CD8-positive, alpha-beta memory T cell (primary cell): ENCODE data around the gene VAPB. TPM values are rescaled to one million over a fixed set of nuclear protein-coding genes. Genes with fewer than 3 reads are reported as not detected.

ENCODE experiments used
- CTCF ChIA-PET: fragments of 350-600 bp; sonication (Branson Sonifier 250); formaldehyde crosslinking; loops from one replicate; lab custom pipeline; 2021; ENCODE audit warnings: antibody characterized with exemption; lab: Charles Lee
- POLR2A ChIA-PET: fragments of 350-600 bp; sonication (Branson Sonifier 250); formaldehyde crosslinking; loops from one replicate; lab custom pipeline; 2021; ENCODE audit warnings: antibody characterized with exemption; lab: Charles Lee
- DNase-seq, 5 donors: peaks; one replicate each; pipeline versions ENCODE4 v3.0.0 to v3.0.0-alpha.2; 2020 to 2022; ENCODE audit warnings: mixed read lengths in 1 of 5
- H3K27ac ChIP-seq: one replicate; pipeline ENCODE4 v1.7.0; 2013; ENCODE audit warnings: low read depth, mild to moderate bottlenecking, low read length, moderate library complexity
- H3K27me3 ChIP-seq: 2 replicates; pipeline ENCODE4 v1.7.0; 2013; ENCODE audit warnings: low read length, mild to moderate bottlenecking; ENCODE audit not compliant: insufficient read depth, poor library complexity, severe bottlenecking
- H3K36me3 ChIP-seq: 2 replicates; pipeline ENCODE4 v1.7.0; 2013; ENCODE audit warnings: mild to moderate bottlenecking, low read length, moderate library complexity; ENCODE audit not compliant: insufficient read depth
- H3K4me1 ChIP-seq: 2 replicates; pipeline ENCODE4 v1.7.0; 2013; ENCODE audit warnings: mild to moderate bottlenecking, low read length, moderate library complexity; ENCODE audit not compliant: insufficient read depth
- H3K4me3 ChIP-seq: 2 replicates; pipeline ENCODE4 v1.7.0; 2013; ENCODE audit warnings: mild to moderate bottlenecking, low read length
- H3K9me3 ChIP-seq: 2 replicates; pipeline ENCODE4 v1.7.0; 2013; ENCODE audit warnings: mild to moderate bottlenecking, low read length
- H3K27ac Mint-ChIP-seq, 8 donors: one replicate each; pipeline ENCODE4 v1.8.0; 2020 to 2021; ENCODE audit warnings: mixed read lengths in 8 of 8, mild to moderate bottlenecking in 6 of 8, inconsistent platforms in 3 of 8, moderate library complexity in 3 of 8
- H3K27me3 Mint-ChIP-seq, 2 donors: one replicate each; pipeline ENCODE4 v1.8.0; 2020 to 2021; ENCODE audit warnings: mixed read lengths in 2 of 2, mild to moderate bottlenecking in 1 of 2, moderate library complexity in 1 of 2
- H3K36me3 Mint-ChIP-seq, 3 donors: one replicate each; pipeline ENCODE4 v1.8.0; 2020 to 2021; ENCODE audit warnings: mixed read lengths in 3 of 3, inconsistent platforms in 1 of 3, mild to moderate bottlenecking in 1 of 3
- H3K4me1 Mint-ChIP-seq, 3 donors: one replicate each; pipeline ENCODE4 v1.8.0; 2020 to 2021; ENCODE audit warnings: mixed read lengths in 3 of 3, inconsistent platforms in 1 of 3, mild to moderate bottlenecking in 1 of 3
- H3K4me3 Mint-ChIP-seq, 7 donors: one replicate each; pipeline ENCODE4 v1.8.0; 2020 to 2021; ENCODE audit warnings: mixed read lengths in 7 of 7, mild to moderate bottlenecking in 6 of 7, moderate library complexity in 4 of 7, inconsistent platforms in 2 of 7
- H3K9me3 Mint-ChIP-seq, 5 donors: one replicate each; pipeline ENCODE4 v1.8.0; 2020 to 2022; ENCODE audit warnings: mixed read lengths in 5 of 5, mild to moderate bottlenecking in 3 of 5, moderate library complexity in 2 of 5, inconsistent platforms in 1 of 5
- polyA plus RNA-seq: library from polyadenylated mRNA; unstranded; fragments of 300-500 nt; fragmentation: Illumina TruSeq; gene quantifications from one replicate; pipeline ENCODE4 v1.2.3, GENCODE V29; 2021
- total RNA-seq, 2 experiments: library from RNA; stranded (reverse); gene quantifications; one replicate each; pipeline ENCODE4 v1.2.3, GENCODE V29; 2021

VAPB gene
- total and polyA plus RNA-seq, 3 experiments from 2014 or later, result 31.5 to 40.3 (median 36.6) TPM

DNA sequence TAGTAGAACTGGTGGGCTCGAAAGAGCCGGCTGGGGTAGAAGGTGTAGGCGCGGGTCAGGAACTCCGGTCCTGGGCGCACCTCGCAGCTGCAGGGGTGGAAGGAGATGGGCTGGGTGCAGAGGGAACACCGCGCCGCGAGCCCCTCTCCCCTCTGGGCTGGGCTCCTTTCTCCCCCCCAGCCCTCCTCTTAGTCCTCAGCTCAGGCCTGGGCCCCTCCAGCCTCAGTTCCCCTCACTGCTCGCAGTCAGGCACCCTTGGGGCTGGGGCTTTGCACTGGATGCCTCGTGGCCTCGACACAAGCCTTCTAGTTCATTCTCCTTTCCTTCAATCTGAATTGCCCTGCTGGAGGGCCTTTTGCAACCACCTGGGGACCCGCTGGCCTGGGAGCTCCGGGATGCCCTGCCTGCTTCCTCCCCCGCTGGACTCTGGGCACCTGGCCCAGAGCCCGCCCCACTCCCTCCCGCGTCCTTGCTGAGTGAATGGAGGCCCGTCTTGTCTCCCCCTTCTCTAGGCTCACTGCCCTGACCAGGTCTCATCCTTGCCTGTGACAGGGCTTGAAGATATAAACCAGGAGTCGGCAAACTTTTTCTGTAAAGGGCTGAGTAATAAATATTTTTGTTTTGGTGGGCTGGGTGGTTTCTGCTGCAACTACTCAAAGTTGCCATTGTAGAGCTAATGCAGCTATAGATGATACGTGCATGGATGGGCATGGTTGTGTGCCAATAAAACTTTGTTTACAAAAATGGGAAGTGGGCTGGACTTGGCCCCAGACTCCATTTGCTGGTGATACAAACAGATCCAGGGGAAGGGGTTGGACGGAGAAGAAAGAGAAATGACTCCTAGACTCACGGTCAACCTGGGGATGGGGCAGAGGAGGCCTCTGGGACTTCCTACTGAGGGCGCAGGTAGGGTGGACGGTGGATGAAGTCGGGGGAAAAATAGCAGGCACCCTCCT is 78.8 kb downstream of the VAPB start:
- no peak overlapping the region for H3K4me3 Mint-ChIP-seq
- CTCF ChIA-PET, result no interaction called here
- H3K4me1 Mint-ChIP-seq, result no peaks in the 10 kb centered on the region
- Histone ChIP-seq H3K4me1 (no peaks in the 10 kb centered on the region), H3K27ac (no peak overlapping the region), H3K27me3 (no peaks in the 10 kb centered on the region), H3K36me3 (no peaks in the 10 kb centered on the region), H3K4me3 (no peak overlapping the region), H3K9me3 (no peaks in the 10 kb centered on the region)
- H3K36me3 Mint-ChIP-seq, result peaks cover 0 to 2% (median 0%) of the 10 kb centered on the region in 3 donors
- no peak for DNase-seq
- H3K27ac Mint-ChIP-seq, result peak overlapping the region in 1 of 8 donors; percentile 59
- POLR2A ChIA-PET, result no interaction called here
- H3K9me3 Mint-ChIP-seq, result peaks cover 0 to 2% (median 0%) of the 10 kb centered on the region in 5 donors
- peaks cover 0 to 9% of the 10 kb centered on the region in 2 donors for H3K27me3 Mint-ChIP-seq

DNA sequence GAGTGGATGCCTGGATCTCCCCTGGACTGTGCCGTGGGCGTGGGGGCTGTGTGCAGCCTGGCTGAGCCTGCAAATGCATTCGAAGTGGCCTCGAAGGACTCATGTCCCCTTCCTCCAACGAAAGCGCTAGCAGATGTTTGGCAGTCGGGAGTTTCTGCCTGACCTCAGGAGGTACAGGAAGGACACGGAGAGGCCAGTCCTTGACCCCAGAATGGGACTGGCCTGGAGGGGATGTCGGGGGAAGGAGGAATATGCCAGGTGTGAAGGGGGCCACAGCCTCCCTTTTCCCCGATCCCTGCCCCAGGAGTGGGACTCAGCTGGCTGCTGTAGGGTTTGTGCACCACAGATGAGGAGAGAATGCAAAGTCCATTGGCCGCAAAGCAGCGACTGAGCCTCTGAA is 80.6 kb downstream of the VAPB start:
- H3K27ac Mint-ChIP-seq, result no peak overlapping the region
- ChIA-PET CTCF (no interaction called here), POLR2A (no interaction called here)
- DNase-seq, result no peak
- no peak overlapping the region for H3K4me3 Mint-ChIP-seq
- no peaks in the 10 kb centered on the region for H3K4me1 Mint-ChIP-seq
- Histone ChIP-seq H3K36me3 (no peaks in the 10 kb centered on the region), H3K4me3 (no peak overlapping the region), H3K4me1 (no peaks in the 10 kb centered on the region), H3K27ac (no peak overlapping the region), H3K9me3 (no peaks in the 10 kb centered on the region), H3K27me3 (no peaks in the 10 kb centered on the region)
- H3K36me3 Mint-ChIP-seq, result peaks cover 0 to 2% (median 0%) of the 10 kb centered on the region in 3 donors
- H3K9me3 Mint-ChIP-seq, result no peaks in the 10 kb centered on the region
- H3K27me3 Mint-ChIP-seq, result peaks cover 0 to 9% of the 10 kb centered on the region in 2 donors

DNA sequence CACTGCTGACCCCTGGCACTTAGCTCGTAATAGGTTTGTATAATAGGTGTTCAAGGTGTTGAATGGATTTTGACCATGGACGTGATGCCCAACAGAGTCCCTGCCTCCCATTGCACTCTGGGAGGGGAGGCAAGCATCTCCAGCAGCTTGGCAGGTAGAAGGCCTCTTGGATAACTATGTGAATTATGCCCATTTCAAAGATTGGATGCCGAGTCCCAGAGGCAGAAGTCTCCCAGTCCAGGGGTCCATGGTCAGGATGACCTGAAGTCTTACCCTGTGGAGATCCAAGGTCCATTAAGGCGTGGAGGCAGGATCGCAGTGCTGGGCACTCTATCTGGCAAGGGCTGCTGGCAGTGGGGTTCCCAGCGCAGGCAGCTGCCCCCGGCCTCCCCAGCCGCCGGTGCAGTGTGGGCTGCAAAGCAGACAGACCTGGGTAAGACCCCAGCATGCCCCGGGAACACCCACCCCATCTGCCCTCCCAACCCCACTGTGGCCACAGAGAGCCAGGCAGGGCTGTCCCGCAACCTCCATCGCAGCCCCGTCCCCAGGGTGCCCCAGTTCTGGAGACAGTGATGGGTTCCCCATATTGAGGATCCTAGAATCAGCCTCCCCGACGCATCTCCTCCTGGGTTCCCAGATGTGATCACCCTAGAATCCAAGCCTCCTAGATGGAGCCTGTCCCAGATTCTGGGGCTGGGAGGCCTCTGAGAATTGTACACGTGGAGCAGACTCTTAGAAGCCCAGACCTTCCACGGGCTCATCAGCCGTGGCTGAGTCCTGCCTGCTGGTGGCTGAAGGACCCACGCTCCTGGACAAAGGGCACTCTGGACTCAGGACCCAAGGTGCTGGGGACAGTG is 81.5 kb downstream of the VAPB start:
- ChIA-PET POLR2A (no interaction called here), CTCF (no interaction called here)
- Histone ChIP-seq H3K4me1 (no peaks in the 10 kb centered on the region), H3K4me3 (no peak overlapping the region), H3K36me3 (no peaks in the 10 kb centered on the region), H3K27ac (no peak overlapping the region), H3K9me3 (no peaks in the 10 kb centered on the region), H3K27me3 (no peaks in the 10 kb centered on the region)
- no peak for DNase-seq
- no peaks in the 10 kb centered on the region for H3K4me1 Mint-ChIP-seq
- H3K4me3 Mint-ChIP-seq, result no peak overlapping the region
- no peak overlapping the region for H3K27ac Mint-ChIP-seq
- peaks cover 0 to 8% of the 10 kb centered on the region in 2 donors for H3K27me3 Mint-ChIP-seq
- H3K36me3 Mint-ChIP-seq, result peaks cover 0 to 2% (median 0%) of the 10 kb centered on the region in 3 donors
- H3K9me3 Mint-ChIP-seq, result no peaks in the 10 kb centered on the region

DNA sequence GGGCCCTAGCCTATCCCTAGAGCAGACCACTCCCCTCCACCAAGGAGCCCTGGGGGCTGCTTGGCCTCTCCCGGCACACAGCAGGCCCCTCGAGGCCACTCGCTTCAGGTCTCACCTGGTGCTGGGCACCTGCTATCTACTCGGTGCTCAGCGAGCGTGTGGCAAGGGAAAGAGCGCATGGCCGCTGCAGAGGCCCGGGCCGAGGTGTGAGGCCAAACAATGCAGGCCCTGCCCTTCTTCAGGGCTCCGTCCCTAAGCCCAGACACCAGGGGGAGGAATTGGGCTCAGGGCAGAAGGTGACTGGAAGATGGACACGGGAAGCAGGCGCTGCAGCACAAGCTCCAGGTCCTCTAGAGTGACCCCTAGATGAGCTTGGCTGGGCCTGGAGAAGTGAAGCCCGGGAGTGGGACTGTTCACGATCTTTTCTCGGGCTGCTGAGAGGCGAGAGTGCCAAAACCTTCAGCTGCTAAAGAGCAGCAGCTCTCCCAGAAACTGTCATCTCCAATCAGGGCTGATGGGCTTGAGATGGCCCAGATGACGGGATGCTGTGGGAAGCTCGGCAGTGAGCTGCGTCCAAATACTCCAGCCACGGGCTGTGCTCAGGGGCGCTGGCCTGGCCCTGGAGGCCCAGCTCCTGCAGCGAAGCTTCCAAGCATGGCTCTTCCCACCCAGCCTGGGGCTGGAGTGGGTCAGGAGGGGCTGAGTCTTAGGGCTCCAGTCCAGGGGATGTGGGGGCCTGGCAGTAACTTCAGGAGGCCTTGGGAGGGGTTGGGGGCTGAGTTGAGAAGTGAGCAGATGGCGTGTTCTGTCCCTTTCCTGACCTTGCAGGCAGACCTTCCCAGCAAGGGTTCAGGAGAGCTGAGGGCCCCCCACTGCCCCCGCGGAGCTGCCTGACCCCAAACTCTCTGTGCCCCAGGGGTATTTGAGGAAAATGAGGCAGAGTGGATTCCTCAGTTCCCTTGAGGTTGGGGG is 82.5 kb downstream of the VAPB start:
- H3K27ac ChIP-seq, result no peak overlapping the region
- Mint-ChIP-seq H3K4me3 (no peak overlapping the region), H3K27me3 (peaks cover 0 to 4% of the 10 kb centered on the region in 2 donors), H3K27ac (no peak overlapping the region), H3K9me3 (no peaks in the 10 kb centered on the region), H3K36me3 (peaks cover 0 to 2% (median 0%) of the 10 kb centered on the region in 3 donors), H3K4me1 (no peaks in the 10 kb centered on the region)
- H3K4me3 ChIP-seq, result no peak overlapping the region
- ChIA-PET POLR2A (no interaction called here), CTCF (no interaction called here)
- no peaks in the 10 kb centered on the region for H3K4me1 ChIP-seq
- H3K36me3 ChIP-seq, result no peaks in the 10 kb centered on the region
- no peaks in the 10 kb centered on the region for H3K9me3 ChIP-seq
- no peaks in the 10 kb centered on the region for H3K27me3 ChIP-seq
- DNase-seq, result no peak

DNA sequence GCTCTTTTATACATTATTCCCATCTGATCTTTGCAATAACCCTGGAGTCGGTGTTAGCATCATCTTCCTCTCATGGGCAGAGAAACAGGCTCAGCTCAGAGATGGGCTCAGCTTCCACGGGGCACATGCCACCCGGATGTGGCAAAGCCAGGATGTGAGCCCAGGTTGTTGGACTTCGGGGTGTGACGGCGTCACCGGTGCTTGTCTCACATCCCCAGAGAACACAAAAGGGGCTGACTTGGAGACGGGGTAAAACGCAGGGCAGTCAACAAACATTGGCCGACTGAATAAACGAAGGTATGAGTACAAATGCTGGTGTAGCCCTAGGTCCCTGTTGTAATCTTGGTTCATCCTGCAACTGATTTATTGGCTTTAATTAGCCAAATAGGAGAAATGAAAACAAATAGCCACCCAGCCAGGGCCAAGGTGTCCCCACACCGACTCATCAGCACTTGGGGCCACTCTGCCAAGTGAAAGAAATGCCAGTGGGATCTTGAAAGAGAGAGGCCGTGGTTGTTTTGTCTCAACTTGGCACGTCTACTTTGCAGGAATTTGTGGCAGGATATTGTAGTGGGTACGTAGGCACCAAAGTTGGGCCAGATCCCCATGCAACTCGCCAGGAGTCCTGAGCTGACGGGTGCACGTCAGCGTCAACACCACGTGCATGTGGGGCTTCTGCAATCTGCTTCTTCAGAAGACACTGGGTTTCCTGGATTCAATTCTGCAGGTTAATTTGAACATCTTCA is 83.4 kb downstream of the VAPB start:
- Mint-ChIP-seq H3K4me1 (no peaks in the 10 kb centered on the region), H3K4me3 (no peak overlapping the region), H3K27ac (peak overlapping the region in 1 of 8 donors; percentile 24), H3K27me3 (peaks cover 0 to 4% of the 10 kb centered on the region in 2 donors), H3K36me3 (peaks cover 0 to 2% (median 0%) of the 10 kb centered on the region in 3 donors), H3K9me3 (no peaks in the 10 kb centered on the region)
- Histone ChIP-seq H3K4me1 (no peaks in the 10 kb centered on the region), H3K36me3 (no peaks in the 10 kb centered on the region), H3K4me3 (no peak overlapping the region), H3K27ac (no peak overlapping the region), H3K9me3 (no peaks in the 10 kb centered on the region), H3K27me3 (no peaks in the 10 kb centered on the region)
- ChIA-PET POLR2A (no interaction called here), CTCF (no interaction called here)
- DNase-seq, result no peak

DNA sequence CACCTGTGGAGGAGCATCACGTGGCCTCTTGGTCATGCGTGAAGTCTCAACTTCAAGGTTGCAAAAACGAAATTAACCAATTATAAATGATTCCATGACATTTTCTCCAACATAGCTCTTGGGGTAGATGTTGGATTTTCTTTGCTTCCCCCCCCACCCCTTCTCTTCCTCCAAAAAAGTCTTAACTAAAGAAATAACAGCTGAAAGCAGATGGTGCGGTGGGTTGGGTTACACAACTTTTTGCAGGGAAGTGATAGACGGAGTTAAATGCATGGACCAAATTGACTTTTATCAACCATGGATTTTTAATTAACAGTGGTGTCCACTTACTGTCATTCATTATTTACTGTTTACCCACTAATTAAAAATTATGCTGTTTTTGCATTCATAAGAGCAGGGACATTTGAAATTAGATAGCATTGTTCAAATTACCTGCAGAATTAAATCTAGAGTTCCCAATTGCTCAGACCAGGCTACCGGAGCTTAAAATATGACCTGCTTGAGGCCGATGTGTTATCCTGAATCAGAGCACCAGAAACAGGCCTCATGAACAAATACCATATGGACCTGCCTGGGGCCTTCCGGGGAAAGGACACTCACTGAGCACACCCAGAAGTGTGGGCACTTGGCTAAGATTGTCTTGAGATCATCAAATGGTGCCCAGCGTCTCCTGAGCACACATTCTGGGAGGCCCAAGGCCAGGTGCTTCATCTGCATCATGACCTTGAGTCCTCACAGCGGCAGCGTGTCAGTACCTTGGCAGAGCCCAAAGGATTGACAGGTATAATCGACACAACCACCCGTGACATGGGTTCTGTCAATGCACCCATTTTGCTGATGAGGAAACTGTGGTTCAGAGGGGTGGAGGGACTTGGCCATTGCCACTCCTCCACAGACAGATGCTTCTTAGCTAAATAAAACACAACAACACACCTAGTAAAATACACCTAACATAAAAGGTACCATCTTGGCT is 84.7 kb downstream of the VAPB start:
- H3K4me1 Mint-ChIP-seq, result no peaks in the 10 kb centered on the region
- H3K9me3 ChIP-seq, result no peaks in the 10 kb centered on the region
- CTCF ChIA-PET, result no interaction called here
- no peak overlapping the region for H3K4me3 Mint-ChIP-seq
- H3K9me3 Mint-ChIP-seq, result peaks cover 0 to 5% (median 0%) of the 10 kb centered on the region in 5 donors
- POLR2A ChIA-PET, result no interaction called here
- H3K27ac ChIP-seq, result no peak overlapping the region
- no peak overlapping the region for H3K4me3 ChIP-seq
- no peaks in the 10 kb centered on the region for H3K27me3 ChIP-seq
- H3K27me3 Mint-ChIP-seq, result peaks cover 0 to 2% of the 10 kb centered on the region in 2 donors
- H3K27ac Mint-ChIP-seq, result peak overlapping the region in 2 of 8 donors; percentile 19 to 43
- no peak for DNase-seq
- peaks cover 0 to 4% (median 0%) of the 10 kb centered on the region in 3 donors for H3K36me3 Mint-ChIP-seq
- no peaks in the 10 kb centered on the region for H3K36me3 ChIP-seq
- no peaks in the 10 kb centered on the region for H3K4me1 ChIP-seq
